H9 (cell line): Measurements from ENCODE around the gene SLC25A22. TPM values are rescaled to one million over a fixed set of nuclear protein-coding genes. Genes with fewer than 3 reads are reported as not detected.
A peak's percentile ranks its signal among the peaks of the same experiment; 100 is the strongest.

Experiments
- DNase-seq: peaks from one replicate; pipeline ENCODE4 v3.0.0-alpha.2; 2017
- H2AFZ ChIP-seq: one replicate; pipeline ENCODE4 v1.6.1; 2013; ENCODE audit warnings: mild to moderate bottlenecking, low read length, control low read depth, moderate library complexity
- H2AK5ac ChIP-seq: 2 replicates; pipeline ENCODE4 v1.6.1; 2013; ENCODE audit warnings: low read length, control low read depth, mixed read lengths; ENCODE audit not compliant: insufficient read length
- H2BK120ac ChIP-seq: one replicate; pipeline ENCODE4 v1.6.1; 2013; ENCODE audit warnings: low read depth, mild to moderate bottlenecking, low read length, control low read depth, inconsistent platforms; ENCODE audit not compliant: poor library complexity, severe bottlenecking
- H2BK12ac ChIP-seq: 2 replicates; pipeline ENCODE4 v1.6.1; 2013; ENCODE audit warnings: low read length, control low read depth, mixed read lengths, low read depth; ENCODE audit not compliant: insufficient read length
- H2BK15ac ChIP-seq: 2 replicates; pipeline ENCODE4 v1.6.1; 2013; ENCODE audit warnings: low read depth, low read length, control low read depth
- H2BK20ac ChIP-seq: one replicate; pipeline ENCODE4 v1.6.1; 2013; ENCODE audit warnings: low read depth, mild to moderate bottlenecking, low read length, control low read depth, inconsistent platforms; ENCODE audit not compliant: poor library complexity, severe bottlenecking
- H2BK5ac ChIP-seq: 2 replicates; pipeline ENCODE4 v1.6.1; 2013; ENCODE audit warnings: low read length, control low read depth, mixed read lengths; ENCODE audit not compliant: insufficient read length
- H3K14ac ChIP-seq: 2 replicates; pipeline ENCODE4 v1.6.1; 2013; ENCODE audit warnings: low read length, control low read depth; ENCODE audit not compliant: insufficient read depth
- H3K18ac ChIP-seq: 2 replicates; pipeline ENCODE4 v1.6.1; 2013; ENCODE audit warnings: low read depth, mild to moderate bottlenecking, mixed read lengths, low read length, control low read depth; ENCODE audit not compliant: insufficient read length
- H3K23ac ChIP-seq: 2 replicates; pipeline ENCODE4 v1.6.1; 2013; ENCODE audit warnings: low read length, control low read depth, mixed read lengths, low read depth; ENCODE audit not compliant: insufficient read length
- H3K23me2 ChIP-seq: 2 replicates; pipeline ENCODE4 v1.6.1; 2013; ENCODE audit warnings: low read depth, mild to moderate bottlenecking, mixed read lengths, low read length, control low read depth; ENCODE audit not compliant: insufficient read length, poor library complexity, severe bottlenecking
- H3K27ac ChIP-seq: 2 replicates; pipeline ENCODE4 v1.5.1; 2013; ENCODE audit warnings: low read length, control low read depth, mixed read lengths, low read depth; ENCODE audit not compliant: insufficient read length
- H3K27me3 ChIP-seq: 2 replicates; pipeline ENCODE4 v1.6.1; 2013; ENCODE audit warnings: low read length, control low read depth, inconsistent platforms; ENCODE audit not compliant: insufficient read depth
- H3K4ac ChIP-seq: 2 replicates; pipeline ENCODE4 v1.6.1; 2013; ENCODE audit warnings: low read depth, mild to moderate bottlenecking, control low read depth, inconsistent platforms, low read length, moderate library complexity
- H3K4me1 ChIP-seq: 2 replicates; pipeline ENCODE4 v1.6.1; 2013; ENCODE audit warnings: low read length, control low read depth, inconsistent platforms; ENCODE audit not compliant: insufficient read depth
- H3K4me2 ChIP-seq: 2 replicates; pipeline ENCODE4 v1.6.1; 2013; ENCODE audit warnings: low read length, control low read depth, mixed read lengths; ENCODE audit not compliant: insufficient read length, insufficient read depth
- H3K56ac ChIP-seq: 2 replicates; pipeline ENCODE4 v1.6.1; 2013; ENCODE audit warnings: low read depth, mild to moderate bottlenecking, mixed read lengths, low read length, control low read depth; ENCODE audit not compliant: insufficient read length
- H3K79me1 ChIP-seq: 2 replicates; pipeline ENCODE4 v1.6.1; 2013; ENCODE audit warnings: low read depth, mild to moderate bottlenecking, moderate library complexity, low read length, control low read depth, inconsistent platforms; ENCODE audit not compliant: insufficient read depth, poor library complexity, severe bottlenecking
- H3K79me2 ChIP-seq: 2 replicates; pipeline ENCODE4 v1.6.1; 2013; ENCODE audit warnings: low read length, control low read depth, inconsistent platforms; ENCODE audit not compliant: insufficient read depth
- H3K9ac ChIP-seq: 2 replicates; pipeline ENCODE4 v1.6.1; 2013; ENCODE audit warnings: low read length, control low read depth, mixed read lengths; ENCODE audit not compliant: insufficient read length; ENCODE audit errors: extremely low read depth
- H3K9me3 ChIP-seq: one replicate; pipeline ENCODE4 v1.6.1; 2013; ENCODE audit warnings: low read depth, low read length, inconsistent platforms; ENCODE audit not compliant: control insufficient read depth
- H3T11ph ChIP-seq: one replicate; pipeline ENCODE4 v1.6.1; 2013; ENCODE audit warnings: mild to moderate bottlenecking, low read length, control low read depth, inconsistent platforms
- H4K20me1 ChIP-seq: one replicate; pipeline ENCODE4 v1.6.1; 2013; ENCODE audit not compliant: control insufficient read depth, insufficient read length, insufficient read depth
- H4K5ac ChIP-seq: 2 replicates; pipeline ENCODE4 v1.6.1; 2013; ENCODE audit warnings: low read depth, mild to moderate bottlenecking, mixed read lengths, low read length, control low read depth; ENCODE audit not compliant: insufficient read length
- H4K8ac ChIP-seq: replicated peaks from 2 replicates; pipeline ENCODE4 v1.6.1; 2013; ENCODE audit warnings: low read length, control low read depth, mixed read lengths, low read depth; ENCODE audit not compliant: insufficient read length
- H4K91ac ChIP-seq: 2 replicates; pipeline ENCODE4 v1.6.1; 2013; ENCODE audit warnings: low read depth, mild to moderate bottlenecking, moderate library complexity, mixed read lengths, low read length, control low read depth; ENCODE audit not compliant: insufficient read length
- H3K27ac Mint-ChIP-seq, 3 experiments: 2 replicates in 2 of 3; 3 replicates in 1 of 3; pipeline ENCODE4 v1.8.0; 2020 to 2021; ENCODE audit warnings: mixed read lengths in 3 of 3, mild to moderate bottlenecking in 1 of 3, moderate library complexity in 1 of 3
- H3K27me3 Mint-ChIP-seq: 2 replicates; pipeline ENCODE4 v1.8.0; 2021; ENCODE audit warnings: low read depth, mild to moderate bottlenecking, moderate library complexity, mixed read lengths
- H3K36me3 Mint-ChIP-seq, 3 experiments: 2 replicates in 2 of 3; 3 replicates in 1 of 3; pipeline ENCODE4 v1.8.0; 2020 to 2021; ENCODE audit warnings: low read depth in 3 of 3, mixed read lengths in 3 of 3; ENCODE audit not compliant: insufficient read depth in 1 of 3
- H3K4me1 Mint-ChIP-seq, 2 experiments: 2 replicates each; pipeline ENCODE4 v1.8.0; 2020; ENCODE audit warnings: mixed read lengths in 2 of 2
- H3K4me3 Mint-ChIP-seq, 2 experiments: 2 replicates in 1 of 2; 3 replicates in 1 of 2; pipeline ENCODE4 v1.8.0; 2020 to 2021; ENCODE audit warnings: mild to moderate bottlenecking in 2 of 2, mixed read lengths in 2 of 2, moderate library complexity in 1 of 2
- H3K9me3 Mint-ChIP-seq, 2 experiments: 2 replicates in 1 of 2; 3 replicates in 1 of 2; pipeline ENCODE4 v1.8.0; 2020; ENCODE audit warnings: mild to moderate bottlenecking in 2 of 2, mixed read lengths in 2 of 2, moderate library complexity in 1 of 2
- CTCF ChIP-seq: fragments of 200-600 bp; sonication (generic); conservative IDR thresholded peaks from 3 replicates; pipeline ENCODE4 v1.8.0; 2021; ENCODE audit warnings: antibody characterized with exemption, mild to moderate bottlenecking
- WGBS: extraction: QIAGEN DNeasy Blood & Tissue Kit; methylation state at CpG from one replicate; pipeline ENCODE4 v1.1.7; 2013; ENCODE audit warnings: missing lambda C conversion rate, low lambda C conversion rate, mixed read lengths; ENCODE audit not compliant: insufficient read length; ENCODE audit errors: extremely low coverage; 5-methylcytosine and 5-hydroxymethylcytosine counted together
- long read RNA-seq: library from polyadenylated mRNA; unstranded; transcript quantifications from one replicate; pipeline ENCODE4 v2.0.0, GENCODE V29; 2020
- total RNA-seq: library from RNA; stranded (reverse); gene quantifications from 2 replicates; pipeline ENCODE4 v1.2.1, GENCODE V29; 2021

SLC25A22 gene
- total RNA-seq: 51.9 and 54.6 TPM in 2 replicates
- long read RNA-seq, transcript SLC25A22-228 (10 exons, 2,692 nt): major isoform, 149 of 205 reads
- long read RNA-seq, partial matches to known transcripts: 9 of 205 reads
- long read RNA-seq, other reads (novel, unspliced or antisense): 42 of 205 reads

GRCh38 chr11:798093-798713 is at the start of gene SLC25A22:
SLC25A22 (minus strand) TSS chr11:798281; CDS start chr11:795006, 3,275 bp downstream.
- DNase-seq: peak; percentile 80
- Histone ChIP-seq H3K9ac (peak within 1 kb of the TSS; percentile 36), H4K5ac (no peak within 1 kb of the TSS), H3K79me2 (no peaks in the 10 kb centered on the region), H4K20me1 (peaks cover 2% of the 10 kb centered on the region), H3K14ac (peak within 1 kb of the TSS; percentile 37; the same call in 1 of the 2 replicates), H3K4ac (no peak within 1 kb of the TSS), H3K23ac (no peak within 1 kb of the TSS), H3K27ac (no peak within 1 kb of the TSS), H2BK5ac (no peak within 1 kb of the TSS), H4K91ac (no peak within 1 kb of the TSS), H4K8ac (no peak within 1 kb of the TSS), H2BK12ac (no peak within 1 kb of the TSS), H3K56ac (no peak within 1 kb of the TSS), H2BK20ac (no peak within 1 kb of the TSS), H2AFZ (no peak within 1 kb of the TSS), H3K79me1 (no peaks in the 10 kb centered on the region), H2BK120ac (no peak within 1 kb of the TSS), H3K27me3 (no peaks in the 10 kb centered on the region), H3T11ph (no peak within 1 kb of the TSS), H3K4me2 (peak within 1 kb of the TSS; percentile 72), H3K9me3 (no peaks in the 10 kb centered on the region), H2BK15ac (no peak within 1 kb of the TSS), H3K23me2 (peaks cover 9% of the 10 kb centered on the region), H2AK5ac (no peak within 1 kb of the TSS), H3K18ac (peak within 1 kb of the TSS; percentile 28), H3K4me1 (no peaks in the 10 kb centered on the region; the same call in 1 of the 2 replicates)
- H3K4me1 Mint-ChIP-seq: peaks cover 8 to 18% of the 10 kb centered on the region in 2 experiments
- no peaks in the 10 kb centered on the region for H3K9me3 Mint-ChIP-seq
- no CpG with 5 or more reads among the region's 69 CpGs for WGBS
- H3K27ac Mint-ChIP-seq: peak within 1 kb of the TSS in 1 of 3 experiments; percentile 89; a peak in 2 of 7 replicates
- peaks cover 0 to 15% (median 11%) of the 10 kb centered on the region in 3 experiments; a peak in 4 of 7 replicates for H3K36me3 Mint-ChIP-seq
- H3K27me3 Mint-ChIP-seq: no peaks in the 10 kb centered on the region
- peak; percentile 78 for TF ChIP-seq CTCF
- peak within 1 kb of the TSS; percentile 75 to 87 for H3K4me3 Mint-ChIP-seq
